ENCODE data around the gene COL27A1. TPM values are rescaled to one million over a fixed set of nuclear protein-coding genes. Genes with fewer than 3 reads are reported as not detected.
A peak's percentile ranks its signal among the peaks of the same experiment; 100 is the strongest.

Gene COL27A1
- total and polyA plus RNA-seq, 7 donors: 1.4 to 13.3 (median 4.3) TPM

DNA sequence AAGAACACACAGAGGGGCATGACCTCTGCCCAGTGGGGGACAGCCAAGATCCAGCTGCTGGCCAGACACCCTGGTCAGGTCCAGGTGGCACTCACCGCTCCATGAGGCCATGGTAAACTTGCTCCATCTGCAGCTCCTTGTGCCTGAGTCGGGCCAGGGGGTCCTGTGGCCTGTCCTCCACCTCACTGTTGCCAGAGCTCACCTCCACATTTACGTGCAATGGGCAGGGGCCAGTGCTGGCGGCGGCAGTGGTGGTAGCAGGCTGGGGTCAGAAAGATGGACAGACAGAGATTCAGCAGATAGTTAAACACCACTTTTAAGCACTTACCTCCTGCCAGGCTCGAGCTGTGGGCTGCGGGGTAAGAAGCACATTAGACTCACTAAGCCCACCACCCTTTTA lies 204.5 kb downstream of the COL27A1 start:
- intact Hi-C loops (cut with DNase I): no loop called here
- H3K4me3 ChIP-seq: no peak overlapping the region
- no peaks in the 10 kb centered on the region for H3K9me3 ChIP-seq
- no peak for TF ChIP-seq POLR2AphosphoS5 (IDR thresholded peaks at IDR 0.05)
- TF ChIP-seq, protein P1, sequence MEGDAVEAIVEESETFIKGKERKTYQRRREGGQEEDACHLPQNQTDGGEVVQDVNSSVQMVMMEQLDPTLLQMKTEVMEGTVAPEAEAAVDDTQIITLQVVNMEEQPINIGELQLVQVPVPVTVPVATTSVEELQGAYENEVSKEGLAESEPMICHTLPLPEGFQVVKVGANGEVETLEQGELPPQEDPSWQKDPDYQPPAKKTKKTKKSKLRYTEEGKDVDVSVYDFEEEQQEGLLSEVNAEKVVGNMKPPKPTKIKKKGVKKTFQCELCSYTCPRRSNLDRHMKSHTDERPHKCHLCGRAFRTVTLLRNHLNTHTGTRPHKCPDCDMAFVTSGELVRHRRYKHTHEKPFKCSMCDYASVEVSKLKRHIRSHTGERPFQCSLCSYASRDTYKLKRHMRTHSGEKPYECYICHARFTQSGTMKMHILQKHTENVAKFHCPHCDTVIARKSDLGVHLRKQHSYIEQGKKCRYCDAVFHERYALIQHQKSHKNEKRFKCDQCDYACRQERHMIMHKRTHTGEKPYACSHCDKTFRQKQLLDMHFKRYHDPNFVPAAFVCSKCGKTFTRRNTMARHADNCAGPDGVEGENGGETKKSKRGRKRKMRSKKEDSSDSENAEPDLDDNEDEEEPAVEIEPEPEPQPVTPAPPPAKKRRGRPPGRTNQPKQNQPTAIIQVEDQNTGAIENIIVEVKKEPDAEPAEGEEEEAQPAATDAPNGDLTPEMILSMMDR (IDR thresholded peaks at IDR 0.05): no peak
- TF ChIP-seq EP300 (IDR thresholded peaks at IDR 0.05): no peak
- TF ChIP-seq POLR2A (IDR thresholded peaks at IDR 0.05): no peak
- WGBS, 2 donors: 96 to 97% methylated on average over 7 of the region's 7 CpGs
- no peaks in the 10 kb centered on the region for H3K27me3 ChIP-seq
- no peaks in the 10 kb centered on the region for H3K4me1 ChIP-seq
- DNase-seq: no peak
- H3K36me3 ChIP-seq: peaks cover 41 to 97% (median 54%) of the 10 kb centered on the region in 4 donors
- no peak overlapping the region for H3K27ac ChIP-seq

DNA sequence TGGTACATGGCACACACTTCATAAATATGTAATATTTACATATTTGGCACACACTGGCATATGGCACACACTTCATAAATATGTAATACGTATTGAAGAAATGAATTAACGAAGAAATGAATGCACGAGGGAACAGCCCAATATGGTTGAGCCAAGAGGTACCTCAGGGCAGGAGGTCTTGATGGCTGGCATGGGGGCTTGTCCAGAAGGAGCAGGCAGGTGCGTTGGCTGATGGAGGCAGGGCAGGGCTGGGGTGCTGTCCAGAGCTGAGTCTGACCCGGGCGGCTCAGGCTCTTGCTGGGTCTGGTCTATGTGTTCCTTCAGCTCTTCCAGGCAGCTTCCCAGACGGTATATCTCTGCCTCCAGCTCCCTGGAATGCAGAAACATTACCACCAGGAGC lies 206.2 kb downstream of the COL27A1 start:
- Histone ChIP-seq H3K27me3 (no peaks in the 10 kb centered on the region), H3K4me1 (no peaks in the 10 kb centered on the region), H3K4me3 (no peak overlapping the region), H3K36me3 (peaks cover 41 to 89% (median 45%) of the 10 kb centered on the region in 4 donors), H3K9me3 (no peaks in the 10 kb centered on the region), H3K27ac (no peak overlapping the region)
- TF ChIP-seq, protein P1 (IDR thresholded peaks at IDR 0.05): no peak
- no peak for TF ChIP-seq POLR2A (IDR thresholded peaks at IDR 0.05)
- TF ChIP-seq EP300 (IDR thresholded peaks at IDR 0.05): no peak
- TF ChIP-seq POLR2AphosphoS5 (IDR thresholded peaks at IDR 0.05): no peak
- peak; percentile 32 for DNase-seq
- intact Hi-C loops (cut with DNase I): no loop called here
- WGBS, 2 donors: 94 to 95% methylated on average over 7 of the region's 7 CpGs

Small RNA genes within 50 kb of the gene (small RNA-seq; reads per million reads assigned to genes)
- gene MIR455: 4.3 to 6.4 (median 4.8) reads per million in 3 donors

Other genes with a start within 250 kb of the COL27A1 start
- gene AMBP, start 77.2 kb upstream of the COL27A1 start, total RNA-seq: not detected
- under 1 TPM in 1 of 3 donors, not detected in 2; 0.66 TPM for gene AMBP, start 77.2 kb upstream of the COL27A1 start, polyA plus RNA-seq
- 1 to 10 TPM in 1 of 4 donors, not detected in 3; 1.4 TPM for gene KIF12, start 56.2 kb upstream of the COL27A1 start, total RNA-seq
- gene KIF12, start 56.2 kb upstream of the COL27A1 start, polyA plus RNA-seq: 1 to 10 TPM; 2.5 to 6.9 (median 4.8) TPM
- not detected for gene ORM1, start 167.6 kb downstream of the COL27A1 start, total RNA-seq
- 1 to 10 TPM in 2 of 3 donors, not detected in 1; 1.1 to 1.8 TPM for gene ORM1, start 167.6 kb downstream of the COL27A1 start, polyA plus RNA-seq
- gene ORM2, start 174.3 kb downstream of the COL27A1 start, total RNA-seq: not detected
- gene ORM2, start 174.3 kb downstream of the COL27A1 start, polyA plus RNA-seq: under 1 TPM in 1 of 3 donors, not detected in 2; 0.38 TPM
- gene AKNA, start 232.4 kb downstream of the COL27A1 start, total RNA-seq: 10 to 100 TPM; 13.6 to 18.6 (median 17.7) TPM
- 10 to 100 TPM in 2 of 3 donors, 1 to 10 TPM in 1; 9.9 to 81.6 (median 10.2) TPM for gene AKNA, start 232.4 kb downstream of the COL27A1 start, polyA plus RNA-seq